NCI-H2196 treated with DMSO at 0.1 percent for 48 hours (cell line): ENCODE data around the gene PLS1.

Experiments used
- DNase-seq: peaks from one replicate; lab custom pipeline; 2025; ENCODE audit not compliant: unreplicated experiment; lab: John Stamatoyannopoulos, UW

PLS1 gene

DNA sequence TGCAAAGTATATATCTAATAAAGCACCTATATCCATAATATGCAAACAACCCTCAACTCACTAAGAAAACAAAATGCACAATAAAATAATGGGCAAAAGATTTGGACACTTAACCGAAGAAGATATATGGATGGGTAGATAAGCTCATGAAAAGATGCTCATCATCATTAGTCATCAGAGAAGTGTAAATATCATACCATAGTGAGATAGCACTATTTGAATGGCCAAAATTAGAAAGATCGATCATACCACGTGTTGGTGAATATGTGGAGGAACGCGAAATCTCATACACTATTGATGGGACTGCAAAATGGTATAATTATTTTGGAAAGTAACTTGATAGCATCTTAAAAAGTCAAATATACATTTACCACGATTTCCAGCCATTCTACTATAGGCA, 40.5 kb downstream of the PLS1 start:
- no peak for DNase-seq

- no peak for DNase-seq
These were observed 42.1 kb downstream of the PLS1 start for GRCh38 chr3:142638291-142638690.

DNA sequence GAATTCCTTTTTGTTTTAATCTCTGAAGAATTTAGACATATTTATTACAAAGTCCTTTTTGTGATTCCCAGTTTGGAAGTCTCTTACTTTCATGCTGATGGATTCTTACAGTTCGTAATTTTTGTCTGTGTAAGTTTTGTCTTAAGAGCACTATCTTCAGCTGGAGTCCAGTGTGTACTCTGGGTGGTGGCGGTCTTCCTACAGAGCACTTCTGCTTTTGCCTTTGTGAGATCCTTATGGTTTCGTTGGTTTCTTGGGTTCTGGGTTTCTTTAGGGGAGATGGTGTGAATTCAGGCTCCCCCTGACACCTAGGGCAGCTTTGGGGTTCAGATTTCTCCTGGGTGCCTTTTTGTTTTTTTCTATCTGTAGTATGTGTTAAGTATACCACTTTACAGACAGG, 45.3 kb downstream of the PLS1 start:
- DNase-seq = no peak

DNA sequence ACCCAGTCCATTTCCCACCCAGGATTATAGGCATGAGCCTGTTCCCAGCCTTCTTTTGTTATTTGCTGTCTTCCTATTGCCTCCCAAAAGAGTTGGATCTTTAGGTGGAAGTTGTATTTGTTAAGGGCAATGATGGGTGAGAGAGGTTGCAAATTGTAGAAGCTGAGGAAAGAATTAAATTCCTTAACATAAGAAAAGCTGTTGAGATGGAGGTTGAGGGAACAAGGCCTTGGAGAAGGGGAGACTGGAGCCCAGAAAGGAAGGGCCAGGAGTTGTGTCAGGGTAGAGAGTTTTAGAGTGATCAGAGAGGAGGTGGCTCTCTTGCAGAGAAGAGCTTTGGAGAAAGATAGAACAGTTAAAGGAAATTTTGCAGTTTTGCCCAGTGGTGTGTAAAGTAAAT, 46.8 kb downstream of the PLS1 start:
- no peak for DNase-seq

DNA sequence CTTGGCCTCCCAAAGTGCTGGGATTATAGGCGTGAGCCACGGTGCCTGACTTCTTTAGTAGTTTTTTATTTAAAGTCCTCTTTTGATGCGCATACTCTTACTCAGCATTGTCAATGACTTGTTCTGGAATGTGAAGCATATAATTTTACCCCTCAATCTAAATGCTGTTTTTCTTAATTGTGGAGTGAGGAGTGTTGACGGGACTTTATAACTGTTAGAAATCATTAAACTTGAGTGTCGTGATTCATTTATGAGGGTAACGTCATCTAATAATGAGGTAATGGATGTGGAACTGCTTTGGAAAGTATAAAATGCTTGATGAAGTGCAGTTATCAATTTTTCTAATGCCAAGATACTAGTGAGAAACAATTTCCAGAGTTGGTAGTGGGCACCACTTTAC, 48.3 kb downstream of the PLS1 start:
- DNase-seq = no peak

GRCh38 chr3:142645236-142645793, 49.1 kb downstream of the PLS1 start:
- no peak for DNase-seq

- no peak for DNase-seq
These were observed 50.0 kb downstream of the PLS1 start for GRCh38 chr3:142646020-142646785.

DNA sequence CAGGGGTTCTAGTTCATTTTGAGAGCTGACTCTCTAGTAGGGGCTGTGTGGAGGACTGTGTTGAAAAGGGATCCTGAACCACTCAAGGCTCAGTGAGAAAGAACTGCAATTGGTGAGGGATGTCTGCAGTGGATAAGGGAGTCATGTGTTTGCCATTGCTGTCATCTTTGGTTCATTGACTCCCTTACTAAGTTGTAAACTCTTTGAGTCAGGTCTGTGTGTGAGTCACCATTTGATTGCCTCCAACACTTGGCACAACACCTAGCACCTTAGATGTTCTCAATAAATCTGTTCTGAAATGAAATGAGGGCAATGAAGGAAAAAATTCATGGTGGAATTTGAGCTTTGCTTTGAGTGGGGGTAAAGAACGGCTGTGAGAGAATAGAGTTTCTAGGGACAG, 51.7 kb downstream of the PLS1 start:
- no peak for DNase-seq

GRCh38 chr3:142648950-142649349, 52.8 kb downstream of the PLS1 start:
- no peak for DNase-seq

DNA sequence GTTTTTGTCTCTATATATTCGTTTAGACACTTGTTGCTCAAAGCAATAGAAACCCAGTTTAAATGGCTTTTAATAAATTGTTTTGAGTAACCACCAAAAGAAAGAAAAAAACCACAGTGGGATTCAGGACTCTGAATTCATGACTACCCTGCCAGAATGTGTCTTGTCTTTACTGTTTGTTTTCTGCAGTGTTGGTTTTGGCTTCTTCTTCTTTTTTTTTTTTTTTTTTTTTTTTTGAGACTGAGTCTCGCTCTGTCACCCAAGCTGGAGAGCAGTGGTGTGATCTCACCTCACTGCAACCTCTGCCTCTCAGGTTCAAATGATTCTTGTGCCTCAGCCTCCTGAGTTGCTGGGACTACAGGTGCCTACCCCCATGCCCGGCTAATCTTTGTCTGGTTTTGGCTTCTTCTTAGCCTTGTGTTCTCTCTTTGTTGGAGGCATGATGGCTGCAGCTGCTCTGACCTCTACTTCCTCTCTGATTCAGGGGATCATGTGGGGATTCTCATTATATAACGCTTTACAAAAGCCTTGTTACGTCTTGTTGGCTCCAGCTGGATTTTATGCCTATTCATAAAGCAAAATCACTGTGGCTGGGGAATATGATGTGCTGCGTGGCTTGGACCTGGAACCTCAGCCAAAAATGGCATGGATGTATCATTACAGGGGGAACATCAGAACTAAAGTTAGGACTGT, 54.0 kb downstream of the PLS1 start:
- peak; percentile 42 for DNase-seq

GRCh38 chr3:142651711-142652110, 55.5 kb downstream of the PLS1 start:
- no peak for DNase-seq

DNA sequence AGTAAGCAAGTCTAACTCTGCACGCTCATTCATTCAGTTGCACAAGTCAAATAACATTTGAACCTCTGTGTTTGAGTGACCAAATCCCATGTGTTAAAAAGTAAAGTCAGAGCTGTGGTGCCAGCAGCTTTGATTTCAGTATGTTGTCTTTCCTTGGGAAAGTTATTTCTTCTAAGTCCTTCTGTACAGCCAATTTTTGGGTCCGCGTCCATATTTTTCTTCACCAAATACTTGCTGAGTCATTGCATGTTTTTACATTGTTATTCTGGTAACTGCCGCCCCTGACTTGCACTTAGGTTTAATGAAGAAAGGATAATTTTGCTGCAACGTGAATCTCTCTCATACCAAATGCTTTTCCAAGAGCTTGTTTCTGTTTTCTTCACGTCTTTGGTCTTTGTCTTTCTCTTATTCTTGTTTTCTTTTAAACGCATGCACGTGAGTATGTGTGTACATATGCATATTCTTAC, 56.7 kb downstream of the PLS1 start:
- DNase-seq = no peak

DNA sequence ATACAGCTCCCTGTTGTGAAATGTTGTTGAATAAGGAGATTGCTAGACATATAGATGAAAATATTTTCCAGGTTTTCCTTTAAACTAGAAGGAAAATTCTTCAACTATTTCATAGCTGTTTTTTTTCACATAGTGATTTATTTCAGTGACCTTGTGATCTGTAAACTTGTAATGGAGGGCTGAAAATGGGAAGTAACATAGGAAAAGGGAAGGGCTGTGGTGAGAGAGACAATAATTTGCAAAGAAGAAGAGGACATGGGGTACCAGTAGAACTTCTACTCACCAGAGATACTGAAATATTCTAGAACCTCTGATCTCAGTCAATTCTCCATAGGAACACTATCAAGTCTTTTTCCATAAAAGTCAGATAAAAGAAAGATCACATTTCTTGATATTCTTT, 60.4 kb downstream of the PLS1 start:
- DNase-seq = no peak

DNA sequence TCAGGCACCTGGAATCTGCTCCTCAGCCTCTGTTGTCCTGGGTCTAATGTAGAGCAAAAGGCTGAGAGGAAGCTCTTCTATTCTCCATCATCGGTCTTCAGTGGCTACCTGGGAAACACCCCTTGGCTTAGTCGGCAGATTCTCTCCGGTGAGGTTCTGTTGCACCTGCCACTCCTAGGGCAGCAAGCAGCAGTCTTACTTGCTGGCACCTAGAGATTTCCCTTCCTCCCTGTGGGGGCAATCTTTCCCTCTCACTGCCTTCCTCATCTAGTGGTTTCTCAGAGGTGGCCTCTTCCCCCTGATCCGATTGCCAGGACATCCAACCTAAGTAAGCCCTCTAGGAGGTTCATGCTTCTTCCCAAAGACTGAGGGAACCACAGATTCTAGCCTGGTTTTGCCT, 60.8 kb downstream of the PLS1 start:
- DNase-seq = peak; percentile 47

GRCh38 chr3:142660383-142660782, 64.2 kb downstream of the PLS1 start:
- no peak for DNase-seq

- no peak for DNase-seq
These were observed 64.7 kb downstream of the PLS1 start for GRCh38 chr3:142660893-142661292.

- DNase-seq = no peak
These were observed 67.7 kb downstream of the PLS1 start for GRCh38 chr3:142663865-142664264.

DNA sequence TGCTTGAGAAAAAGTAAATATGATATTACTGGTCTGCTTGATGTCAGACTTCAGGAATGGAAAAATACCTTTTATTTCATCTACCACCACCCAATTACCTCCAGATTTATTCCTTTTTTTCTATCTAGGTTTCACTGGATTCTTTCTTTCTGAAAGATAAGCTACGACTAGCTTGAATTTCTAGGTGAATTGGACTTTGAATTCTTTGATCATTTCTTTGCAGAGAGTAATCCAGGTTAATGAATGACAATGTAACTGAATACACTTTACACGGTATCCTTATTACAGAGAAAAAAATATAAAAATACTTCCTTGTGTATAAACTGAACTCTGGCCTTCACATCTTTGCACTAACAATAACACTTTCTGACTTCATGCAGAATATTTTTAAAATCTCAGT, 68.1 kb downstream of the PLS1 start:
- no peak for DNase-seq

DNA sequence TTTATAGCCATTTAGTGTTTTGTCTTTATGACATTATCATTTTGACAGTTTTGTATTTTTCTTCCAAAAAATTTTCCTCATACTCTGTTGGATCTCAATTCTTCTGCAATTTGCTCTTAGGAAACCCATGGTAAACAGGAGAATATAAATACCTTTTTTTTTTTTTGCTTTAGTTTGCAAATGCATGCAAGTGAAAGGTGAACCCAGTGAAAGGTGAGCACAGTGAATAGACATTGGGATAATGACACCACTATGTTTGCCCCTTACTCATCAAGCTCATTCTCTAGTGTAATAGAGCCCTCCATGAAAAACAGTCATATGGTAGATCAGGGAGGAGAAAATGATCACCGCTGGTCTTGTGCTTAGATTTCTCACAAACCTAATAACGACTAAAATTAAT, 68.6 kb downstream of the PLS1 start:
- no peak for DNase-seq

- no peak for DNase-seq
These were observed 73.9 kb downstream of the PLS1 start for GRCh38 chr3:142670120-142670519.

DNA sequence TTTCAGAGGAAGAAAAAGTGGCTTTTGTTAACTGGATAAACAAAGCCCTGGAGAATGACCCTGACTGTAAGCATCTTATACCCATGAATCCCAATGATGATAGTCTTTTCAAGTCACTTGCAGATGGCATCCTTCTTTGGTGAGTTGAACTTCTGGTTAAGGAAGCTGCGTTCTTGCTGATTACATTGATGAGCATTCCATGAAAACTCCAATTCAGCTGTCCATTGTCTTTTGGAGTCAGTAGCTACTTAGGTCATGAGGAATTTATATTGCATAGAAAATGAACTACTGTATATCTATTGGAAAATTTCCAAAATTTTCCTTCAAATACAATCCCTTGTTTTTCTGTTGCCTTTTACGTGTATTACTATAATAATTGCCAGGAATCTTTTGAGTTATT, 80.0 kb downstream of the PLS1 start:
- no peak for DNase-seq

DNA sequence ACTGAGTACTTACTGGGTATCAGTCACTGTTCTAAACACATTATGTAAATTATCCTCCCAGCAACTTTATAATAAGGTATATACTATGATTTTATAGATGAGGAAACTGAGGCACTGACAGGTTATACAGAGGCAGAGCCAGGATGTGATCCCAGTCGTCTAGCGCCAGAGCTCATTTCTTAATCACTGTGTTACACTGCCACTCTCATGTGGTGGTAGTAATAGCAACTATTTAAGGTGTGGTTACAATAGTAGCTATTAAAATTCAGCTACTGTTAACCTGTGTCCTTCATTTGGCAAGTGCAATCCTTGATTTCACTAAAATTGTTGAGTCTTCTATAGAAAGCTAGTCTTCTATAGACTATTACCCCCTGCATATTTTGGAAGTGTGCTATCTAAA, 84.5 kb downstream of the PLS1 start:
- DNase-seq = no peak
